ENCODE results near the gene TCIRG1.
"Not testable (repeated sequence)": the region's sequence is repeated elsewhere in the genome, so short reads cannot be mapped to it uniquely, and the experiment has no call there.

The TCIRG1 gene

DNA sequence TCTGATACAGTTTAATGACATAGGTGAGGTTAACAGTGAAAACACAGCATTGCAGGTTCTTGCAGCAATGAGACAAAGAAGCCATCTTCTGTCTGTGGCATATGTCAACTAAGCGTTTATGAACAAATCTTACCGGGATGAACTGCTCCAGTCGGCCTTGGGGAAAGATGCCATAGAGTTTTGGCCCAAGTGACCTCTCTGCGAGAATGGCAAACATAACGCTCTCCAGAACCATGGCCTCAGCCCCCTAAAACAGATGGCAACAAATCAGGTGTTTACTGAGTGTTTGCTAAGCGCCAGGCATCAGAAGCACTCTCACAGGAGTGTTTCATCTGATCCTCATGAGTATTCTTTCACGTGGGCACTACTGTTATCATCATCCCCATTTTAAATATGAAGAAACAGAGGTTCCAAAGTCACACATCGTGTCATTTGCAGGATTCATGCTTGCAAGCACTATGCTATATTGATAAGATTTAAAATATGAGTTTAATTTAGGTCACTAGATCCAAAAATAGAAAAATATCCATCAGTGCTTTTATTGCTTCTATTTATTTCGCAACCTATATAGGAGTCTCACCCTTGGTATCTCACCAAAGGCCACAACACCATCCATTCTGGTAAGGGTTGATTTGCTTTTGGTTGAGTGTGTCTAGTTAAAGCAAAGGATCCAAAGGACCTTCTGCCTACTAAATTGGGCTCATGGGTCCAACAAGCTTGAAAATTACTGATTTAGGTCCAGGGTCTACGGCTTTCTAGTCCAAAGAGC lies 35.9 kb downstream of the TCIRG1 start:
- DNase-seq (ENCODE audit: extremely low spot score, insufficient read length, low read depth) = no peak
- no peak for FAIRE-seq

DNA sequence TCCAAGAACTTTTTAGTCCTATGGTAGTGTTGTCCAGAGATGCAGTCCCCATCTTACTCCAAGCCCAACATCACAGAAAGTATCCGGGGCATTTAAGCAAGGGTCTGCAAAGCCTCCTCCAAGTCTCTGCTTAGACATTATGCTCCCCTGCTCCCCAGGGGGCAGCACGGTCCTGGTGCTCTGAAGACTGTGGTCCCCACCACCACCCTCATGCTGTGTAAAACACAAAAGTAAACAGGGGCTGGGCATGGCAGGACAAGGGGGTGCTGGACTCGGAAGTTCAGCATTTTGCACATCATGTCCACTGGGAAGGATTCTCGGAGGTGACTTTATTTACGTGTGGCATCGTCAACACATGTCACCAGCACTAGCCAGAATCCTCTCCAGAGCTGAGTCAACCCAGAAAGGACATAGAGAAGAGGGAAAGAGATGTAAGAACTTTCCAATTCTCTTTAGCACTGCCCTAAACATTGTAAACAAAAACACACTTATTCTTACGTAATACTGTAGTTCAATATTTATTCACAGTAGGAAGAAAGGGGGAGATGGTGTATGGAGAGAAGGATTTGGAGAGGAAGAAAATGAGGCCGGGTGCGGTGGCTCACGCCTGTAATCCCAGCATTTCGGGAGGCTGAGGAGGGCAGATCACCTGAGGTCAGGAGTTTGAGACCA lies 37.7 kb downstream of the TCIRG1 start:
- DNase-seq (ENCODE audit: extremely low spot score, insufficient read length, low read depth) (no peak), FAIRE-seq (no peak)

DNA sequence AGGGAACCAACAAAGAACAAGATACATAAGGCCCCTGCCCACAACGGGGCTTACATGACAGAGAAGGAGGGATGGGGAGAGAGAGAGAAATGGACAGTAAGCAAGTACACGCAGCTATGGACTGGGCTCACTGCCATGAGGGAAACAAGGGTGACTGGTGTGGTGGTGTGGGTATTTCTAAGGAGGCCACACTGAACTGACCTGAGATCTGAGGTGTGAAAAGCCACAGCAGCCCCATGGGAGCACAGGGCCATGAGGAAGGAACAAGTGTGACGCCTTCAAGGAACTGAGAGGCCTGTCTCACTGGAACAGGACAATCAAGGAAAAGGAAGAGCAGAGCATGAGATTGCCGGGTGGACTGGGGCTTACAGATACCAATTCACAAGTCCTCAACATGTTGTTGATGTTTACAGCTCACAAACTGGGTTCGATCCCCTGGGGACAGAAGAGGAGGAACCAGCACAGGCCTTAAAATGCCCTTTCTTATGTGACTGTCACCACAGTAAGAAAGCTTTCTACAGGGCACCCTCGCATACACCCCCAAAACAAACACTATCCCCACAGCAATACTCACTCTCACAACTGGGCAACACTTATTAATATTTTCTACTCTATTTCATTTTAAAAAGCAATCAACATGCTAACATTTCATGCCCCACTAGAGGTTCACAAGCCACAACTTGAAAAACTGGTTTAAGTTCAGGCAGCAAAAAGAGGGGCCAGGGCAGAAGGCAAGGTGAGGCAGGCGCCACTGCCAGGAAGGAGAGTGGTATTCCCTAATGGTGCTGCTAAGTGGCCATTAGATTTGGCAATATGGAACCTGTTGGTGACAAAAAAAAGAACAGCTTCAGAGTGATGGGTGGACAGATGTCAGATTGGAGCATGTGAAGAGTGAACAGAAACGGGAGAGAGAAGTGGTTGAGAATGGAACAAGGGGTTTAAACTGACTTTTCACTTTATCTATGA lies 39.1 kb downstream of the TCIRG1 start:
- FAIRE-seq (peak; percentile 80), DNase-seq (ENCODE audit: extremely low spot score, insufficient read length, low read depth) (peak; percentile 64)

GRCh38 chr11:68080860-68081259 lies 42.0 kb downstream of the TCIRG1 start:
- DNase-seq (ENCODE audit: extremely low spot score, insufficient read length, low read depth) = no peak
- no peak for FAIRE-seq

GRCh38 chr11:68081691-68082090 lies 42.9 kb downstream of the TCIRG1 start:
- DNase-seq (ENCODE audit: extremely low spot score, insufficient read length, low read depth) (no peak), FAIRE-seq (no peak)

- DNase-seq (ENCODE audit: extremely low spot score, insufficient read length, low read depth) (no peak), FAIRE-seq (no peak)
Observed at GRCh38 chr11:68082481-68082880, 43.7 kb downstream of the TCIRG1 start.

DNA sequence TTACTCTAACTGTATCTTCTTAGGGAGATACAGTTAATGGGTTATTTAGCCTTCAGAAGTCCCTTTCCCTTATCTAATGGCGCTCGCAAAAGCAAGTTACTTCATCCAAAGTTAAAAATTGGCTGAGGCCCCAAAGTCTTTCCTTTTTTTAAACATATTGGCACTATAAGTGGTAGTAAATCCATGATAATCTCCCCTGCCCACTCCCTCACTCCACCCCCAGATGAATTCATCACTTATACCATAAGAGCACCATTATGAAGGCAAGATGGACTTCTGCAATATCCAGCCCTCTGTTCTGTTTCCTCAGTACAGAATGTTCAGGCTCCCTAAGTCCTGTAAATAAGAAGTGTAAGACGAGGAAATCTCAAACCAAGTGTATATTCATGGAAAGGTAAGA lies 44.7 kb downstream of the TCIRG1 start:
- no peak for FAIRE-seq

DNA sequence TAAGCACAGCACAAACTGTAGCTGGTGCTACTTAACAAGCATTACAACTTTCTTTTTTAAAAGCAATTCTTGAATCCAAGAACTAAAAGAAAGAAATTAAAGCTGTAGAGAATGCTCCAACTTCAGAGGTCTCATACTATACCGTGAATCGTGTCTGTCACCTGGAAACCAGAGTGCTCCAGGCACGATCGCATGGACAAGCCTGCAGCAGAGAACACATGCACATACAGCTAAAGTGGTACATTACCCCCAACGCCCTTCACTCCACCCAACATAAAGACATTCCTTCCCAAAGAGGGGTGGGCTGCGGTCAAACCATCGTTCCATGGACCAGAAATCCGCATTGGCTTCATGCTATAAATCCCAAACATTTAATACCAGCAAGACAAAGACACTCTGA lies 50.9 kb downstream of the TCIRG1 start:
- no peak for FAIRE-seq
- no peak for DNase-seq (ENCODE audit: extremely low spot score, insufficient read length, low read depth)

More for the DNA sequence above, 44.7 kb downstream of the TCIRG1 start:
- DNase-seq (ENCODE audit: extremely low spot score, insufficient read length, low read depth) = no peak

- DNase-seq (ENCODE audit: extremely low spot score, insufficient read length, low read depth) (no peak), FAIRE-seq (no peak)
Observed at GRCh38 chr11:68090287-68090686, 51.5 kb downstream of the TCIRG1 start.

GRCh38 chr11:68090706-68091105 lies 51.9 kb downstream of the TCIRG1 start:
- DNase-seq (ENCODE audit: extremely low spot score, insufficient read length, low read depth) (no peak), FAIRE-seq (peak; percentile 47)

GRCh38 chr11:68092411-68092810 lies 53.6 kb downstream of the TCIRG1 start:
- FAIRE-seq = no peak
- DNase-seq (ENCODE audit: extremely low spot score, insufficient read length, low read depth) = no peak

DNA sequence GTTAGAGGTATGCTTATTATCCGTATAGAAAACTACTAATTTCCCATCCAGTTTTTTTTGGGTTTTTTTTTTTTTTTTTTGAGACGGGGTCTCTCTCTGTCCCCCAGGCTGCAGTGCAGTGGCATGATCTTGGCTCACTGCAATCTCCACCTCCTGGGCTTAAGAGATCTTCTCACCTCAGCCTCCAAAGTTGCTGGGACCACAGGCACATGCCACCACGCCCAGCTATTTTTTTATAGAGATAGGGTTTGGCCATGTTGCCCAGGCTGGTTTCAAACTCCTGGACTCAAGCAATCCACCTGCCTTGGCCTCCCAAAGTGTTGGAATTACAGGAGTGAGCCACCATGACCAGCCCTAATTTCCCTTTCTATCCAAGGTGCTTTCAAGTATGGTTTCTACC lies 54.1 kb downstream of the TCIRG1 start:
- DNase-seq (ENCODE audit: extremely low spot score, insufficient read length, low read depth) = not testable (repeated sequence)

DNA sequence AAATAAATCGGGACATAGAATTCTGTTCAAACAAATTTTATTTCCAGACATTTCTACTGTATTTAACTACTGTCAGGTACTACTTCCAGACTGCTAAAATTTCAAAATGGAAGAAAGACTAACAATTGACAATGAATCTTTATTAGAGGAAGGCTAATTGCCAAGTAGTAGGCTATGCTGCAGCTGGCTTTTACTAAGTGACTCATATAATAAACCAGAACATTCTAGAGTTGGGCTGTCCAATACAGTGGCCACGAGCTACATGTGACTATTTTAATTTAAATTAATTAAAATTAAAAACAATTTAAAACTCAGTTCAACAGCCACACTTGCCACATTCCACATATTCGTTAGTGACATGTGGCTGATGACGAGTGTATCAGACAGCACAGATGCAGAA lies 54.7 kb downstream of the TCIRG1 start:
- DNase-seq (ENCODE audit: extremely low spot score, insufficient read length, low read depth) (no peak), FAIRE-seq (no peak)

More for the DNA sequence above, 54.1 kb downstream of the TCIRG1 start:
- FAIRE-seq = not testable (repeated sequence)

GRCh38 chr11:68096962-68097361 lies 58.1 kb downstream of the TCIRG1 start:
- DNase-seq (ENCODE audit: extremely low spot score, insufficient read length, low read depth) (no peak), FAIRE-seq (no peak)

DNA sequence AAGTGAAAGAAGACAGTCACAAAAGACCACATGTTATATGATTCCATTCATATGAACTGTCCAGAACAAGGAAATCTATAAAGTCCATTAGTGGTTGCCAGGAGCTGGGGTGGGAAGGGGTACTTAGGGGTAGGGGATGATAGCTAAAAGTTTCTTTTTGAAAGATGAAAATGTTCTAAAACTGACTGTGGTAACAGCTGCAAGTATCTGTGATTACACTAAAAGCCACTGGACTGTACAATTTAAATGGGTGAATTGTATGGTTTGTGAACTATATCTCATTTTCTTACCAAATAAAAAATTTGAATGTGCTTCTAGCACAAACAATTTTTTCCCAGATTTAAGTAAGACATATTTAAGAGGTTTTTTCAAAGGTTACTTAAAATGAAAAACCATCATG lies 60.2 kb downstream of the TCIRG1 start:
- DNase-seq (ENCODE audit: extremely low spot score, insufficient read length, low read depth) (no peak), FAIRE-seq (no peak)

DNA sequence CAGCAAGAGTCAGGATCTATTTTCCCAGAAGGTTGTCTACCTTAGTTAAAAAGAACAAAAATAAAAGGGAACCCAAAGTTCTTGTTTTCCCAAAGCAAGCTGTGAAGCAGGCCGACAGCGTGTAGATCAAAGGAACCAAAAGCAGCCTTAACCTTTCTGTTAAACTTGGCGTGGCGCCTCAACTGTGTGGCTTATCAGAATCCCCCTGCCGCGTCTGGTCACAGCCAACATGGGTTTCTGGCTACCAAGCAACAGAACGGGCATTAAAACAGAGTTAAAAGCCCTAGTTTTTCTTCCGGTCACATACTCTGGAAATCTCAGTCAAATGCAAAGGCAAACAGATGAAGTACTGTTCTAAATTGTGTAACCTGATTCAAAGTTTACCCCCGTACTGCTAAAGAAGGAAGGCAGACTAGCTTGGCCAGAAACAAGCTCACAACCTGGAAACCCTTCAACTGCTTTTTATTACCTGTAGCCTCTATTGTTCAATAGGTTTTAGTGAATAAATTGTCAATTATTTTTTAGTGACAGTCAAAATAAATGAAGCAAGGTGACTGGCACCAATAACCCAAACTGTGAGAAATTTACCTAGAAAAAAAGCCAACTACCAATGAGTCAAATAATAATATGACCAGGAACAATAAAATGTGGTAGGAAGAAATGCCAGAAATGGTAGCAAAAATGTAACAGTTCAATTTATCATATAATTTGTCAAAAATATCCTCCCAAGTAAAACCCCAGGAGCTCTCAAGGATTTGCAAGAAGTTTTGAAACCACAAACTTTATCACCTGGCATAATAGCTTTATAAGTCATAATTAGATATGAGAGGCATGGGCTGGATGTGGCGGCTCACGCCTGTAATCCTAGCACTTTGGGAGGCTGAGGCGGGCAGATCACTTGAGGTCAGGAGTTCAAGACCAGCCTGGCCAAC lies 60.9 kb downstream of the TCIRG1 start:
- DNase-seq (ENCODE audit: extremely low spot score, insufficient read length, low read depth) (no peak), FAIRE-seq (peak; percentile 26)

Measured in GM18507 (cell line).